Measurements from ENCODE around the gene CAT. TPM values are rescaled to one million over a fixed set of nuclear protein-coding genes. Genes with fewer than 3 reads are reported as not detected.

The CAT gene
- total RNA-seq, 1 donor from 2014 or later: 259 TPM

DNA sequence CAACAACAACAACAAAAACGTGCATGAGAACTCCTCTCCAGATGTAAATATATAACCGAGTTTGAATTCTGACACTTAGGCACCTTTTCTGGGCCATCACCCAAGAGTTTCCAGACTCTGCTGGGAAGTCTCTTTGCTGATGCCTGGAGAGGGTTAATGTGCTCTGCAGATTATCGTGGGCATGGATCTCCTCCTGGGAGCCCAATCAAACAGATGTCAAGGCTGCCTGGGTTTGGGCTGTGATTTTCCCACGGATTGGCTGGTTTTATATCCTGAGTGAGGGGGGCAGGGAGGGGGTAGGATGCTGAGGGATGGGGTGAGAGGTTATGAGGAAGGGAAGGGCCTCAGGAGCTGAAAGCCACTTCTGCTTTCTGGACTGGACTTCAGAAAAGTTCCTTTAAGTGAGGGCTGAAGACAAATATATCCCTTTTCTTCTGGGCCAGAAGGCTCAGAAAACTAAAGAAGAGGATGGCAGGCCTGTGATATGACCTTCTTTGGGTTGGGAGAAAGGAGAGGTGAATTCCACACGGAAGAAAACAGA lies 70.7 kb downstream of the CAT start:
- H3K4me1 ChIP-seq: peaks cover 33% of the 10 kb centered on the region
- no peak overlapping the region for H3K4me3 ChIP-seq
- H3K9me3 ChIP-seq: no peaks in the 10 kb centered on the region
- TF ChIP-seq, protein P1, sequence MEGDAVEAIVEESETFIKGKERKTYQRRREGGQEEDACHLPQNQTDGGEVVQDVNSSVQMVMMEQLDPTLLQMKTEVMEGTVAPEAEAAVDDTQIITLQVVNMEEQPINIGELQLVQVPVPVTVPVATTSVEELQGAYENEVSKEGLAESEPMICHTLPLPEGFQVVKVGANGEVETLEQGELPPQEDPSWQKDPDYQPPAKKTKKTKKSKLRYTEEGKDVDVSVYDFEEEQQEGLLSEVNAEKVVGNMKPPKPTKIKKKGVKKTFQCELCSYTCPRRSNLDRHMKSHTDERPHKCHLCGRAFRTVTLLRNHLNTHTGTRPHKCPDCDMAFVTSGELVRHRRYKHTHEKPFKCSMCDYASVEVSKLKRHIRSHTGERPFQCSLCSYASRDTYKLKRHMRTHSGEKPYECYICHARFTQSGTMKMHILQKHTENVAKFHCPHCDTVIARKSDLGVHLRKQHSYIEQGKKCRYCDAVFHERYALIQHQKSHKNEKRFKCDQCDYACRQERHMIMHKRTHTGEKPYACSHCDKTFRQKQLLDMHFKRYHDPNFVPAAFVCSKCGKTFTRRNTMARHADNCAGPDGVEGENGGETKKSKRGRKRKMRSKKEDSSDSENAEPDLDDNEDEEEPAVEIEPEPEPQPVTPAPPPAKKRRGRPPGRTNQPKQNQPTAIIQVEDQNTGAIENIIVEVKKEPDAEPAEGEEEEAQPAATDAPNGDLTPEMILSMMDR (IDR thresholded peaks at IDR 0.05): no peak
- H3K27ac ChIP-seq: no peak overlapping the region
- intact Hi-C loops (cut with DNase I): no loop called here
- H3K36me3 ChIP-seq: no peaks in the 10 kb centered on the region
- H3K27me3 ChIP-seq (ENCODE audit: low read depth): no peaks in the 10 kb centered on the region
- DNase-seq: no peak
- no peak for ATAC-seq

DNA sequence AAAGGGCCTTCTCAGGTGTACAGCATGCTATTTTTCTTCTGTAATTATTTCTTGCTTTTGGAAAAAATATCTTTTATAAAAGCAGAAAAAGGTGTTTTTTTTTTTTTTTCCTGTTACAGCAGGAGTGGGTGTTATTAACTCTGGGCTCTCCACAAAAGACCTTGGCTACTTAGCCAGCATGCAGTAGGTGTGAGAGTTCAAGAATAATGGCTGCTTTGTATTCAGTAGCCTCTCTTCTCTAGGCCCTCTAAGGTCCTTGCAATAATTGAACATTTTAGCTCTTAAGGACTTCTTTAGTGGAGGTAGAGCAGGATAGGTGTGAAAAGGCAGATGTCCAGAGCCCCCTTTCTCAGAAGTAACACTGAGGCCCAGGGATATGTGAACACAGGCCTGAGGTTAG lies 71.5 kb downstream of the CAT start:
- Histone ChIP-seq H3K4me3 (no peak overlapping the region), H3K9me3 (no peaks in the 10 kb centered on the region), H3K36me3 (no peaks in the 10 kb centered on the region), H3K27me3 (ENCODE audit: low read depth) (no peaks in the 10 kb centered on the region), H3K4me1 (peaks cover 33% of the 10 kb centered on the region), H3K27ac (no peak overlapping the region)
- ATAC-seq (no peak), DNase-seq (no peak)
- intact Hi-C loops (cut with DNase I): no loop called here
- TF ChIP-seq, protein P1 (IDR thresholded peaks at IDR 0.05): no peak

DNA sequence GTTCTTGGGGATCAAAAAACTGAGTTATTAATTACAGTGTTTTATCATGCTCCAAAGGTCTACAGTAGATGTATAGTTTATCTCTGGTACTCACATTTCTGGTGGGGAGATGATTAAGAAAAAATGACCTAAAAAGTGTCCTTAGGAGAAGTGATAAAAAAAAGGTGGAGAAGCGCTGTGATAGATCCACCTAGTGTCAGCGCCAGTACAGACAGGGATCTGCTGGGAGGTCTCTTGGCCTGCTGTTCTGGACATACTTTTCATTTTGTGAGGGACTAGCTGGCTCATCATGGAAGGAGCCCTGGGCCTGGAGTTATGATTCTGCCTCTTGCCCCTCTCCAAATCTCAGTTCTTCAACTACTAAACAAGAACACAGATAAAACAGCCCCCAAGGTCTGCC lies 71.9 kb downstream of the CAT start:
- Histone ChIP-seq H3K4me3 (no peak overlapping the region), H3K9me3 (no peaks in the 10 kb centered on the region), H3K4me1 (peaks cover 29% of the 10 kb centered on the region), H3K27me3 (ENCODE audit: low read depth) (no peaks in the 10 kb centered on the region), H3K36me3 (no peaks in the 10 kb centered on the region), H3K27ac (no peak overlapping the region)
- TF ChIP-seq, protein P1 (IDR thresholded peaks at IDR 0.05): no peak
- ATAC-seq (no peak), DNase-seq (no peak)
- intact Hi-C loops (cut with DNase I): no loop called here

DNA sequence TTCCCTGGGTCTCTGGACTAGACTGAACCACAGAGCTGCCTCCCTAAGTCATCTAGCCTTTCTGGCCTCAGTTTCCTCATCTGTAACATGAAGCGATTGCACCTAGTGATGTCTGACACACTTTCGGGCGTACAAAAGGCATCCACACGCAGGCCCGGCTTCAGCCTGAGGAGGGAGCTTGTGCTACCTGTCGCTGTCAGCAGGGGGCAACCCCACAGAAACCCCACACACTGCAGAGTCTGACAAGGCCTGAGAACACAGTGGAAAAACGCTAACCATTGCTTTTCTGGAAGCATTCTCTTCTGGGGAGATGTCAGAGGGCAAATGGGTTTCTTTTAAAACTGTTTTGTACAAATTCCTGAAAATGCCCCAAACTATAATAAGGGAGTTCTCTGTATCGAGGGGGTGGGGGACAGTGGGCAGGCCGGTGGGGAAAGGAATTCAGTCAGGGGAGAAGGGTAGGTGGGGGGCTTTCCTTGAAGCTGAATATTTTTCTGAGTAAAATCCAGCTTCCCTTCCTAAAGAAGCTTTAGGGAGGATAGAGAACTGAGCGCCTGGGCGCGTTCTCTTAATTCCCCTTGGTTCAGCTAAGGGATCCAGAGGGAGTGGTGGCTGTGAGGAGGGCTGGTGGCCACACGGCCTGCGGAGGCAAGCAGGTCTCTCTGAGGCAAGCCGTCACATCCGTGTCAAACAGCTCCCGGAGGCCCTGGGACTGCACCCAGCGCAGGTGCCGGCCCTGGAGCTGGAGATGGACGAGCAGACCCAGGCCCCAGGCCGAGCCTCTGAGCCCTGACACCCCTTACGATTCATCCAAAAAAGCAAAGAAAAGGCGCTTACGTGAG lies 74.3 kb downstream of the CAT start:
- Histone ChIP-seq H3K36me3 (no peaks in the 10 kb centered on the region), H3K9me3 (no peaks in the 10 kb centered on the region), H3K4me3 (peak overlapping the region; percentile 25), H3K27ac (peak overlapping the region; percentile 73), H3K27me3 (ENCODE audit: low read depth) (no peaks in the 10 kb centered on the region), H3K4me1 (peaks cover 13% of the 10 kb centered on the region)
- DNase-seq: peak; percentile 76
- intact Hi-C loops (cut with DNase I): no loop called here
- TF ChIP-seq, protein P1 (IDR thresholded peaks at IDR 0.05): peak; percentile 66
- ATAC-seq: peak; percentile 90 to 94

DNA sequence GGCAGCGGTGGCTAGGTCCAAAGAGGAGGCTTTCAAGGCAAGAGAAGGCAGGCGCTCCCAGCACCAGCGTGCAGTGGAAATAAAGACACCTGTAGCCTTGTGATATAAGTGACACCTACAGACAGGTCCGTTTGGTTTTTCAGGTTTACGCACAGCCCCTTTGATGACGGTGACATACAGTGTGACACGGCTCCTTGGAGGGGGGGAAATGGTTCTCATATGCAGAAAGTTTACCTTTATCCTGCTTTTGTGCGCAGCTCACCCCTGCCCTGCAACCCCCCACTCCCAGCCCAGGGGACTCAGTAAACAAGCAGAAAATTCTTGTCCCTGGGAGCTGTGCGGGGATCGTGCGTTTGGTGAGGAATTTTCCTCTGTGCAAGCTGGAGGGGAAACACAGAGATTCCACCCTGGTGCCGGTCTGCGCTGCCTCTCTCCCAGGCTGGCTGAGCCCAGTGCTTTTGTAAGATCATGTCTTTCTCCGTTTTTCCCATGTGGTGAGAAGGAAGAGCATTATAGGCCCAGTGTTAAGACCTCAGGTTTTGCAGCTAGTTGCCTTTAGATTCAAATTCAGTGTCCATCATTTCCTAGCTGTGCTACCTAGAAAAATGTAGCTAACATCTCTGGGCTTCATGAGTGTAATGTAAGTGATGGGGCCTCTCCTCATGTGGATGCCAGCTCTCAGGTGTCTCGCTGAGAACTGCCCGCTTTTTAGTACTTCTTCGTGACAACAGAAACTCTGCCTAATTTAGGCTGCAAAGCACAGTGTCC lies 75.1 kb downstream of the CAT start, which contains the start of gene ELF5:
Gene ELF5 (minus strand): TSS at position 113 of the 768 bp plus-strand sequence. CDS start 8,045 bp downstream, outside the sequence.
- DNase-seq (no peak), ATAC-seq (peak; percentile 53 to 67)
- no peaks in the 10 kb centered on the region for H3K9me3 ChIP-seq
- no peaks in the 10 kb centered on the region for H3K27me3 ChIP-seq (ENCODE audit: low read depth)
- H3K4me1 ChIP-seq: peaks cover 8% of the 10 kb centered on the region
- TF ChIP-seq, protein P1 (IDR thresholded peaks at IDR 0.05): no peak
- peak within 1 kb of the TSS; percentile 25 for H3K4me3 ChIP-seq
- no peaks in the 10 kb centered on the region for H3K36me3 ChIP-seq
- peak within 1 kb of the TSS; percentile 73 for H3K27ac ChIP-seq
- intact Hi-C loops (cut with DNase I): no loop called here
